Measurements from ENCODE around the gene RUVBL2. TPM values are rescaled to one million over a fixed set of nuclear protein-coding genes. Genes with fewer than 3 reads are reported as not detected.

Gene RUVBL2
- total and polyA plus RNA-seq, 2 donors (not counting 3 experiments of a cell fraction or from before 2014, with no cell fraction given): 115 to 185 TPM

GRCh38 chr19:48994035-48994386 is 324 bp downstream of the RUVBL2 start:
- no peaks in the 10 kb centered on the region for H3K9me1 ChIP-seq (replicated peaks; ENCODE audit: control insufficient read depth, extremely low read depth, insufficient read depth, low read length)
- FAIRE-seq (no peak), DNase-seq (ENCODE audit: low read depth, low spot score) (no peak)
- intact Hi-C loops (cut with micrococcal nuclease): loop anchor here (10.0 kb wide), 2 partner anchors 161 to 359 kb away; partner anchors contain the start of genes DBP, HRC and TRPM4
- H3K9ac ChIP-seq (replicated peaks; ENCODE audit: extremely low read depth, insufficient read depth, low read length): peak overlapping the region; percentile 75
- TF ChIP-seq POLR2A (IDR thresholded peaks at IDR 0.05; ENCODE audit: low read depth, low read length) (no peak), POLR2AphosphoS5 (IDR thresholded peaks at IDR 0.05; ENCODE audit: insufficient read depth, low read depth, low read length) (no peak), EZH2 (IDR thresholded peaks at IDR 0.05; ENCODE audit: borderline replicate concordance, low read depth, low read length, severe bottlenecking) (no peak), MAX (IDR thresholded peaks at IDR 0.05; ENCODE audit: insufficient read depth, insufficient read length) (no peak), MYC (IDR thresholded peaks at IDR 0.05; ENCODE audit: low read depth, low read length) (no peak), GATA2 (IDR thresholded peaks at IDR 0.05; ENCODE audit: insufficient read depth, insufficient read length, low read depth, low read length) (no peak), JUN (IDR thresholded peaks at IDR 0.05; ENCODE audit: borderline replicate concordance, insufficient read depth, insufficient read length, low read depth) (no peak), FOS (IDR thresholded peaks at IDR 0.05; ENCODE audit: borderline replicate concordance, insufficient read depth, low read length) (no peak)
- TF ChIP-seq, protein P1, sequence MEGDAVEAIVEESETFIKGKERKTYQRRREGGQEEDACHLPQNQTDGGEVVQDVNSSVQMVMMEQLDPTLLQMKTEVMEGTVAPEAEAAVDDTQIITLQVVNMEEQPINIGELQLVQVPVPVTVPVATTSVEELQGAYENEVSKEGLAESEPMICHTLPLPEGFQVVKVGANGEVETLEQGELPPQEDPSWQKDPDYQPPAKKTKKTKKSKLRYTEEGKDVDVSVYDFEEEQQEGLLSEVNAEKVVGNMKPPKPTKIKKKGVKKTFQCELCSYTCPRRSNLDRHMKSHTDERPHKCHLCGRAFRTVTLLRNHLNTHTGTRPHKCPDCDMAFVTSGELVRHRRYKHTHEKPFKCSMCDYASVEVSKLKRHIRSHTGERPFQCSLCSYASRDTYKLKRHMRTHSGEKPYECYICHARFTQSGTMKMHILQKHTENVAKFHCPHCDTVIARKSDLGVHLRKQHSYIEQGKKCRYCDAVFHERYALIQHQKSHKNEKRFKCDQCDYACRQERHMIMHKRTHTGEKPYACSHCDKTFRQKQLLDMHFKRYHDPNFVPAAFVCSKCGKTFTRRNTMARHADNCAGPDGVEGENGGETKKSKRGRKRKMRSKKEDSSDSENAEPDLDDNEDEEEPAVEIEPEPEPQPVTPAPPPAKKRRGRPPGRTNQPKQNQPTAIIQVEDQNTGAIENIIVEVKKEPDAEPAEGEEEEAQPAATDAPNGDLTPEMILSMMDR (IDR thresholded peaks at IDR 0.05; ENCODE audit: extremely low read depth in 1 of 2, insufficient read depth in 1 of 2, low read depth in 1 of 2, low read length in 2 of 2): no peak
- H3K36me3 ChIP-seq (ENCODE audit: control insufficient read depth in 2 of 2, extremely low read depth in 1 of 2, insufficient read depth in 2 of 2, low read length in 2 of 2): no peaks in the 10 kb centered on the region
- H4K20me1 ChIP-seq (replicated peaks; ENCODE audit: control insufficient read depth, extremely low read depth, insufficient read depth, low read length): no peaks in the 10 kb centered on the region
- peak overlapping the region; percentile 66 to 88 (median 79) for H3K4me3 ChIP-seq (replicated peaks in 1 of 3; ENCODE audit: insufficient read depth in 1 of 3, low read depth in 1 of 3, low read length in 3 of 3)
- no peaks in the 10 kb centered on the region for H3K9me3 ChIP-seq (replicated peaks; ENCODE audit: control insufficient read depth, insufficient read depth, low read length)
- dilution Hi-C loops (cut with MboI; ENCODE audit: extremely low pct_ligation_motif_present, low sequenced_read_pairs): no loop called here
- peaks cover 59% of the 10 kb centered on the region for H3K79me2 ChIP-seq (ENCODE audit: control insufficient read depth, insufficient read depth, low read length)
- H3K27me3 ChIP-seq (ENCODE audit: control insufficient read depth in 2 of 2, insufficient read depth in 2 of 2, low read length in 2 of 2): no peaks in the 10 kb centered on the region
- peak overlapping the region; percentile 61 for H3K27ac ChIP-seq (ENCODE audit: insufficient read depth, low read depth, low read length)
- CTCF ChIA-PET: interaction anchor here (0.6 to 3.3 kb wide), 23 partner anchors 16 to 1125 kb away, joined by 3 to 41 read pairs (median 5); partner anchors contain the start of genes LIN7B and PPP1R15A
- H3K4me1 ChIP-seq (ENCODE audit: control insufficient read depth, extremely low read depth, insufficient read depth, low read length): peaks cover 14% of the 10 kb centered on the region
- peak overlapping the region; percentile 77 for H2AFZ ChIP-seq (ENCODE audit: low read depth, low read length)
- BruUV-seq (replicated peaks): no TSS peak
- H3K4me2 ChIP-seq (ENCODE audit: insufficient read depth, low read length): peak overlapping the region; percentile 91
- POLR2A ChIA-PET: interaction anchor here (1.2 to 1.5 kb wide), 3 partner anchors 17 to 375 kb away, joined by 3 to 6 read pairs (median 3); partner anchors contain the start of genes RPL18 and SPHK2
